Putamen (tissue), 1 donor: ENCODE results near the gene TSPAN5.

Experiments
- DNase-seq: peaks from one replicate; pipeline ENCODE4 v3.0.0-alpha.2; 2016; ENCODE audit warnings: low spot score

Gene TSPAN5

GRCh38 chr4:98516441-98517217, 141.8 kb downstream of the TSPAN5 start:
- no peak for DNase-seq

DNA sequence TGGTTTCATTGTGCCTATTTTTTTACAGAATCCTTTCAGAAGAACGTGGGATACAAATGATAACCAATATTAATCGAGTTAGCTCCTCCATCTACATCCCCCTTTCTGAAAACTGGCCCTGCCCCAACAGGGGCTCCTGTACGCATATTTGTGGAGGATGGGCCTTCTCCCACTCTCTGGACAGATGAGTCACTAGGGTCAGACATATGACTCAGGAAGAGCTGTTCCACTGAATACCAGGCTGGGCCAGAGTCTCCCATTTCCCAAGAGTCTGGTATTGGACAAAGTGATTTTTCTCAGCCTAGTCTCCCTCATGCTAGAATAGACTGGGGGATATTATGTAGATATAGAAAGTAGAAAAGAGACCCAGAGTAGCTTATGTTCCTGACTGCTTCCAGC, 142.4 kb downstream of the TSPAN5 start:
- no peak for DNase-seq

GRCh38 chr4:98515470-98515809, 143.0 kb downstream of the TSPAN5 start:
- DNase-seq: no peak

DNA sequence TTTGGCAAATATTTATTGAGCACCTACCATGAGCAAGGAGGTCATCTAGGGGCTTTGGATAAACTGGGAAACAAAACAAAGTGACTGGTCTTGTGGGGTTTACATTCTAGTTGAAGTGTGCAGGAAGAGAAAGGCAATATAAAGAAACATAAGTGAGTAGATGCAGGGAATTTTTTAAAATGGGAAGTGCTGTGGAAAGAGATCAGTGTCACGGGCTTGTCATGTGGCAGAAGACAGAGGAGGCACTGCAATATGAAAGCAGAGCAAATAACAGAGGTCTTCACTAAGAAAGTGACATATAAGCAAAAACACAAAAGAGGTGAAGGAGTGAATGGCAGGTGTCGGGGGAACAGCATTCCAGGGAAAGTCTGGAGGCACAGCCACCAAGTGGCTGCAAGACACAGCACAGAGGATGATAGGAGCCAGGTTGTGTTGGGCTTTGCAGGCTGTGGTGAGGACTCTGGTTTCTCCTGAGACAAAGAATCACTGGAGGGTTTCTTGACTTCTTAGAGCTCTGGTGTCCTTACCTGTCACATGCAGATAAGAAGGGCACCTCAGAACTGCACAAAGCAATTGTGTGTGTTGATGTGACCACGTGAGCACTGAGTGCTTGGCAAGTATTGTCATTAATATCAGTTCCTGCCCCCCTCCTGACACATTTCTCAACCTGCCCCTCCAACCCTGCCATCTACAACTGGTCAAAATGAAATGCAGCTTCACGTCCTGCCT, 143.5 kb downstream of the TSPAN5 start:
- DNase-seq: no peak

DNA sequence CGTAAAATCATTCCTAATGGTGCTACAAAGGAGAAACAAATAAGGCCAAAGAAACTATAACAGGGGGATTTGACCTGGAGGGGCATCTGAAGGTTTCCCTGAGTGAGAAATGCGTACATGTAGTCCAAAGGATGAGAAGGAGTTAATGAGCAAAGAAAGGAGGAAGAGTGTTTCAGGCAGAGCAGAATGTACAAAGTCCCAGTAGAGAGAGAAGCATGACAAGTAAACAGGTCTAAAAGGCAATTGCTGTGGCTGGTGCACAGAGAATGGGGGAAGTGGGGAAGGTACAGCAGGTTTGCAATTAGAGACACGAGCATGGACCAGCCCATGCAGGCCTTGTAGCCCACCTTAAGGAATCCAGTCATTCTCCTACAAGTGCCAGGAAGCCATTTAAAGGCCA, 145.5 kb downstream of the TSPAN5 start:
- DNase-seq: no peak

DNA sequence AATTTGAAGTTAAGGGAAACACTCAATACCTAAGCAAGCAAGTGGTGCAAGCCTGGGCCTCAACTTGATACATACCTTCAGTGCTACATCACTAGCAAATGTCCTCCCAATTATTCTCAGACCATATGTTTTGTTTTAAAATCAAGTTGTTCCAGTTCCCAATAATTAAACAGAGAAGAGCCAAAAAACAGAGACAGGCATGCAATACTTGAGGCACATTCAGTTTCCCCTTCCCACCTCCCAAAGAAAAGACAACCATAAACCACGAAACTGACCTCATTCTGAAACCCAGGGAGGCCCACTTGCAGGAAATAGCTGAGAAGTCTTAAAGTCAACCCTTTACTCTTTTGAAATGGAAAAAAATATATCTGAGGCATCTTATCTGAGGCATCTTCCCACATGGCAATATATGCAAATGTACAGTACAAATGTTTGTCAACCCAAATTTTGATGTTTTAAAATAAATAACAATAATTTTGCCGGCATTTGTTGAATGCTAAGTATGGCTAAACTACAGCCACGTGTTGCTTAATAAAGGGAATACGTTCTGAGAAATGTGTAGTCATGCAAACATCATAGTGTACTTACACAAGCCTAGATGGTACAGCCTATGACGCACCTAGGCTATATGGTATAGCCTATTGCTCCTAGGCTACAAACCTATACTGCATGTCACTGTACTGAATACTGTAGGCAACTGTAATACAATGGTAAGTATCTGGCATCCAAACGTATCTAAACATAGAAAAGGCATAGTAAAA, 147.5 kb downstream of the TSPAN5 start:
- DNase-seq: no peak

GRCh38 chr4:98510340-98510739, 148.1 kb downstream of the TSPAN5 start:
- no peak for DNase-seq

DNA sequence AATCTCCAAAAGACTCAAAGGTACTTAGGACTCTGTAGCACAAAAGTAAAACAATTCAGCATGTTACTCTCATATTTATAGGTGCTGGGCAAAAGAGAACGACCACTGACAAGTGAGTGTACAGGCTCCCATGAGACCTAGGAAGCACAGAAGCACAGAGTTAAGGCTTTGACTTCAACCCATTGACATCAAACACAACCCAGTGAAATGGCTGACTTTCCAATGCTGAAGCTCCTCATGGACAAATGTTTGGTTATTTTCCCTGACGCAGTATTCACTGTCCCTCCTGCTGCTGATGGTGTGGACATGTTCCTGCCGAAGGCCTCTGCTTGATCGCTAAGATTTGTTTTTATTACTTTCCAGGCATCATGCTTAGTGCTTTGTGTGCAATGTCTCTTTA, 148.7 kb downstream of the TSPAN5 start:
- DNase-seq: no peak

- DNase-seq: no peak
These were observed 149.4 kb downstream of the TSPAN5 start for GRCh38 chr4:98508829-98509598.

- DNase-seq: no peak
These were observed 150.2 kb downstream of the TSPAN5 start for GRCh38 chr4:98508248-98508647.

- no peak for DNase-seq
These were observed 151.1 kb downstream of the TSPAN5 start for GRCh38 chr4:98507299-98507698.

GRCh38 chr4:98506462-98507132, 151.8 kb downstream of the TSPAN5 start:
- no peak for DNase-seq

GRCh38 chr4:98505992-98506391, 152.4 kb downstream of the TSPAN5 start:
- no peak for DNase-seq

- DNase-seq: no peak
These were observed 154.3 kb downstream of the TSPAN5 start for GRCh38 chr4:98504091-98504490.

DNA sequence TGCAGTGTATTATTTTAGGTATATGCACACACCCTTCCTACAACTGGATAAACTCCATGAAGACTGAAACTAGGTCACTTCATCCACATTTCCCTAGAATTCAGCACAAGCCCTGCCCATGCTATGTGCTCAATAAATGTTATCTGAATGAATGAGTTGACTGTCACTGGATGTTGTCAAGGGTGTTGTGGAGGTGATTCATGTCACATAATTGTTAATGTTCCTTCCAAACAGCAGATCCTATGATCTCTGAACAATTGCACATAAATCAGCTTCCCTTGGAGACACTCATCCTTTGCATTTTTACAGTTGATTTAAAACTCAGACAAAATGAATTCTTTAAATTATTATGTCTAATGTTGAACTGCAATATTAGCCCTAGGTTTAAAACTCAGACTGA, 154.7 kb downstream of the TSPAN5 start:
- DNase-seq: no peak

GRCh38 chr4:98502624-98503023, 155.8 kb downstream of the TSPAN5 start:
- DNase-seq: no peak

DNA sequence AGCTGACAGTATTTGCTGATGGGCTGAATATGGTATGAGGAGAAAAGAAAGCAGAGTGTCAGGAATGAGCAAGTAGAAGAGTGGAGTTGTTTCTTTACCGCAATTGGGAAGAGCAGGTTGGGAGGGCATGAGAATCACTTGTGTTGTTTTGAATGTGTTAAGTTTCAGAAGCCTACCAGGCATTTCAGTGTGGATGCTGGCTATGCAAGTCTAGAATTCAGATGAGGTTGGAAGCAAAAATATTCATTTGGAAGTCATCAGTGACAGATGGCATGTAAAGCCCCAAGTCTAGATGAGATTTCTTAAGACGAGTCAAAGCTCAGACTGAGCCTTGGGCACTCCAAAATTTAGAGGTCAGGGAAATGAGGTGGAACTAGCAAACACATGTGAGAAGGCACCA, 156.4 kb downstream of the TSPAN5 start:
- DNase-seq: no peak

DNA sequence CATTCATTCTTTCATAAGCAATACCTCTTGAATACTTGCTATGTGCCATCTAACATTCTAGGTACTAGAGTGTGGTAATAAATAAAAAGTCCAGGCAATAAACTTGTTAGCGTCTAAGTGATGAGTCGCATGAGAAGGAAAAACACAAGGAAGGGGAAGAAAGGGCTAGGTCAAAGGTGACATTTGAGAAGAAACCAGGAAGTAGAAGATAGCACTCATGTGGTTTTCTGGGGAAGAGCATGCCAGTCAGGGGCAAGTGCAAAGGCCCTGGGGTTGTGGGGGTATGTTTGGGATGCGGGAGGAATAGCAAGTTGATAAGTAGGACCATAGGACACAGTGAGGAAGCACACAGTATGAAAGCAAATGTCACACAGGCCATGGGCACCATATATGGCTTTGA, 157.0 kb downstream of the TSPAN5 start:
- DNase-seq: no peak

- no peak for DNase-seq
These were observed 159.6 kb downstream of the TSPAN5 start for GRCh38 chr4:98498774-98499173.

DNA sequence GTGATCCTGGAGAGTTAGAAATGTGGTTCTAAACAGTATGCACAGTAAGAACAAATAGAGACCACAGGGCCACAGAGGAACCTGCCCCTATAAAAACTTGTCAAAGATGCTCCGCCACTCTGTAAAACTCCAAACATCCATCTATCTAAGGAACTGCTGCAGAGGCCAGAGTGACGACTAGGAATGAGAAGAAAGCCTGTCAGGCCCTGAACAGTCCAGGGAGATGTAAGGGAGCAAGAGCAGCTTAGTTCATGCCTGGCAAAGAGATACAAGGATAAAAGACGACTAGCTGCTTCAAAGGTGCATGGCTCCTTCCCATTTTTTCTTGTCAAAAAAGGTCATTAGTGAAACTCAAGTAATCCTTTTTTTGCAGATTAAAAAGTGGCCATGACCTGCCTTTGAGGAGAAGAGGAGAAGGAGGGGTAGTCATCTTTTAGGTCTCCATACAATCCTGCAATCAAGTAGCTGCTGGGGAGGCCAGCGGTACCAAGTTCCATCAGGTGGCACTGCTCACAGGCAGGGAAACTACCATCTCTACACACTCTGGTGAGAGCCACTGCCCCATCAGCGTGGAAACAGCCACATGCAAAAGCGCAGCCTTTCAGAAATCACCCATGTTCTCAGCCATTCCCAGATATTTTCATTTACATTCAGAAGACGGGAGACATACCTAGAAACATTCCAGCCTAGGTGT, 162.1 kb downstream of the TSPAN5 start:
- DNase-seq: no peak

GRCh38 chr4:98493296-98493695, 165.1 kb downstream of the TSPAN5 start:
- DNase-seq: no peak
